Endodermal cell (in vitro differentiated cells): ENCODE measurements around the gene RDH11. TPM values are rescaled to one million over a fixed set of nuclear protein-coding genes. Genes with fewer than 3 reads are reported as not detected.
"Not testable (repeated sequence)": the region's sequence is repeated elsewhere in the genome, so short reads cannot be mapped to it uniquely, and the experiment has no call there.

Experiments used
- DNase-seq: peaks from one replicate; pipeline ENCODE4 v3.0.0-alpha.2; 2017
- H3K27ac ChIP-seq: 2 replicates; pipeline ENCODE4 v1.5.1; 2013; ENCODE audit warnings: mild to moderate bottlenecking, low read depth, low read length, moderate library complexity
- H3K27me3 ChIP-seq: 2 replicates; pipeline ENCODE4 v1.6.1; 2013; ENCODE audit warnings: mild to moderate bottlenecking, low read length, moderate library complexity; ENCODE audit not compliant: insufficient read depth, control insufficient read depth, poor library complexity, severe bottlenecking
- H3K36me3 ChIP-seq: 2 replicates; pipeline ENCODE4 v1.7.0; 2013; ENCODE audit warnings: mild to moderate bottlenecking, low read length, moderate library complexity; ENCODE audit not compliant: control insufficient read depth, insufficient read depth
- H3K4me1 ChIP-seq: one replicate; pipeline ENCODE4 v1.7.0; 2013; ENCODE audit warnings: low read length; ENCODE audit not compliant: control insufficient read depth, insufficient read depth
- H3K4me3 ChIP-seq: 2 replicates; pipeline ENCODE4 v1.5.1; 2013; ENCODE audit warnings: mild to moderate bottlenecking, low read length, moderate library complexity
- H3K9ac ChIP-seq: 2 replicates; pipeline ENCODE4 v1.6.1; 2013; ENCODE audit warnings: mild to moderate bottlenecking, low read length, moderate library complexity; ENCODE audit not compliant: poor library complexity, severe bottlenecking; ENCODE audit errors: extremely low read depth
- H3K9me3 ChIP-seq: 2 replicates; pipeline ENCODE4 v1.6.1; 2013; ENCODE audit warnings: mild to moderate bottlenecking, low read length, moderate library complexity; ENCODE audit not compliant: control insufficient read depth
- H3K27ac Mint-ChIP-seq: 2 replicates; pipeline ENCODE4 v1.8.0; 2020; ENCODE audit warnings: mixed read lengths
- H3K27me3 Mint-ChIP-seq: 2 replicates; pipeline ENCODE4 v1.8.0; 2021; ENCODE audit warnings: mild to moderate bottlenecking, mixed read lengths; ENCODE audit not compliant: insufficient read depth
- H3K36me3 Mint-ChIP-seq: 2 replicates; pipeline ENCODE4 v1.8.0; 2020; ENCODE audit warnings: low read depth, mixed read lengths
- H3K4me1 Mint-ChIP-seq: 2 replicates; pipeline ENCODE4 v1.8.0; 2020; ENCODE audit warnings: mixed read lengths
- H3K4me3 Mint-ChIP-seq: 2 replicates; pipeline ENCODE4 v1.8.0; 2020; ENCODE audit warnings: mild to moderate bottlenecking, moderate library complexity, mixed read lengths
- H3K9me3 Mint-ChIP-seq: 2 replicates; pipeline ENCODE4 v1.8.0; 2020; ENCODE audit warnings: mild to moderate bottlenecking, mixed read lengths
- WGBS, 2 experiments: methylation state at CpG; one replicate each; pipeline versions ENCODE4 v1.1.5 to v1.1.7; 2013; ENCODE audit warnings: missing lambda C conversion rate in 2 of 2, mixed read lengths in 1 of 2; ENCODE audit not compliant: insufficient coverage in 1 of 2, insufficient read length in 1 of 2; 5-methylcytosine and 5-hydroxymethylcytosine counted together
- total RNA-seq, 2 donors: library from RNA; stranded (reverse); fragmentation: NEBNext Ultra II Directional in 1 of 2; extraction: Animal tissue kit (Norgen Biotek cat#: 25700) in 1 of 2; gene quantifications; 2 replicates in 1 of 2; 3 replicates in 1 of 2; pipeline ENCODE4 v1.2.1, GENCODE V29; 2021
- TF ChIP-seq, protein P1 (sequence below): fragments of 200-600 bp; sonication (generic); conservative IDR thresholded peaks from 2 replicates; pipeline ENCODE4 v1.5.0; 2021; ENCODE audit warnings: antibody characterized with exemption, mild to moderate bottlenecking

Gene RDH11
- total RNA-seq, 2 donors from 2014 or later: 73.5 to 75.0 TPM

GRCh38 chr14:67705211-67705610, 9.6 kb upstream of the RDH11 start:
- TF ChIP-seq, protein P1, sequence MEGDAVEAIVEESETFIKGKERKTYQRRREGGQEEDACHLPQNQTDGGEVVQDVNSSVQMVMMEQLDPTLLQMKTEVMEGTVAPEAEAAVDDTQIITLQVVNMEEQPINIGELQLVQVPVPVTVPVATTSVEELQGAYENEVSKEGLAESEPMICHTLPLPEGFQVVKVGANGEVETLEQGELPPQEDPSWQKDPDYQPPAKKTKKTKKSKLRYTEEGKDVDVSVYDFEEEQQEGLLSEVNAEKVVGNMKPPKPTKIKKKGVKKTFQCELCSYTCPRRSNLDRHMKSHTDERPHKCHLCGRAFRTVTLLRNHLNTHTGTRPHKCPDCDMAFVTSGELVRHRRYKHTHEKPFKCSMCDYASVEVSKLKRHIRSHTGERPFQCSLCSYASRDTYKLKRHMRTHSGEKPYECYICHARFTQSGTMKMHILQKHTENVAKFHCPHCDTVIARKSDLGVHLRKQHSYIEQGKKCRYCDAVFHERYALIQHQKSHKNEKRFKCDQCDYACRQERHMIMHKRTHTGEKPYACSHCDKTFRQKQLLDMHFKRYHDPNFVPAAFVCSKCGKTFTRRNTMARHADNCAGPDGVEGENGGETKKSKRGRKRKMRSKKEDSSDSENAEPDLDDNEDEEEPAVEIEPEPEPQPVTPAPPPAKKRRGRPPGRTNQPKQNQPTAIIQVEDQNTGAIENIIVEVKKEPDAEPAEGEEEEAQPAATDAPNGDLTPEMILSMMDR: no peak
- H3K4me1 ChIP-seq: no peaks in the 10 kb centered on the region
- no peak overlapping the region for H3K4me3 ChIP-seq
- H3K4me1 Mint-ChIP-seq: peaks cover 6% of the 10 kb centered on the region
- H3K36me3 ChIP-seq: no peaks in the 10 kb centered on the region
- no peak for DNase-seq
- no peak overlapping the region for H3K9ac ChIP-seq
- WGBS, 2 experiments: 84 to 89% methylated on average over 3 of the region's 3 CpGs
- peaks cover 28% of the 10 kb centered on the region for H3K9me3 Mint-ChIP-seq
- H3K27ac Mint-ChIP-seq: no peak overlapping the region
- peaks cover 30% of the 10 kb centered on the region for H3K9me3 ChIP-seq
- H3K4me3 Mint-ChIP-seq: no peak overlapping the region
- no peaks in the 10 kb centered on the region for H3K27me3 Mint-ChIP-seq
- no peak overlapping the region for H3K27ac ChIP-seq
- H3K36me3 Mint-ChIP-seq: no peaks in the 10 kb centered on the region
- H3K27me3 ChIP-seq: no peaks in the 10 kb centered on the region

- Mint-ChIP-seq H3K4me1 (peaks cover 6% of the 10 kb centered on the region), H3K27me3 (no peaks in the 10 kb centered on the region), H3K9me3 (peaks cover 22% of the 10 kb centered on the region), H3K36me3 (no peaks in the 10 kb centered on the region), H3K27ac (no peak overlapping the region), H3K4me3 (no peak overlapping the region)
- Histone ChIP-seq H3K27me3 (no peaks in the 10 kb centered on the region), H3K4me3 (no peak overlapping the region), H3K27ac (no peak overlapping the region), H3K36me3 (no peaks in the 10 kb centered on the region), H3K9me3 (peaks cover 24% of the 10 kb centered on the region), H3K4me1 (no peaks in the 10 kb centered on the region), H3K9ac (no peak overlapping the region)
- 0 to 6% methylated on average over 2 to 3 of the region's 3 CpGs for WGBS, 2 experiments
- TF ChIP-seq, protein P1: peak; percentile 83
- DNase-seq: peak; percentile 58
These were observed 9.0 kb upstream of the RDH11 start for GRCh38 chr14:67704484-67705089.

GRCh38 chr14:67703997-67704396, 8.4 kb upstream of the RDH11 start:
- Histone ChIP-seq H3K9ac (no peak overlapping the region), H3K4me3 (no peak overlapping the region), H3K27ac (no peak overlapping the region), H3K9me3 (peaks cover 18% of the 10 kb centered on the region), H3K36me3 (no peaks in the 10 kb centered on the region), H3K4me1 (no peaks in the 10 kb centered on the region), H3K27me3 (no peaks in the 10 kb centered on the region)
- Mint-ChIP-seq H3K4me3 (no peak overlapping the region), H3K36me3 (no peaks in the 10 kb centered on the region), H3K4me1 (peaks cover 6% of the 10 kb centered on the region), H3K27ac (no peak overlapping the region), H3K27me3 (no peaks in the 10 kb centered on the region), H3K9me3 (peaks cover 16% of the 10 kb centered on the region)
- WGBS, 2 experiments: 100% methylated on average over 2 of the region's 3 CpGs; no CpG with 5 or more reads in 1 of the 2 experiments
- DNase-seq: no peak
- TF ChIP-seq, protein P1: no peak

- H3K4me3 ChIP-seq, H3K27me3 ChIP-seq, DNase-seq, H3K27ac Mint-ChIP-seq, H3K4me1 ChIP-seq, H3K27me3 Mint-ChIP-seq, H3K27ac ChIP-seq, H3K9me3 Mint-ChIP-seq, H3K36me3 ChIP-seq, H3K36me3 Mint-ChIP-seq, H3K4me3 Mint-ChIP-seq, H3K9me3 ChIP-seq, H3K9ac ChIP-seq, H3K4me1 Mint-ChIP-seq: not testable (repeated sequence)
- 92 to 93% methylated on average over 6 to 7 of the region's 8 CpGs for WGBS, 2 experiments
These were observed 5.9 kb upstream of the RDH11 start, which contains the start of gene RDH12 for GRCh38 chr14:67701492-67701891. RDH12 (plus strand) TSS chr14:67701886; CDS start chr14:67722643, 20,757 bp downstream.
